Gastrocnemius medialis (tissue), 4 donors: ENCODE measurements around the gene URM1. TPM values are rescaled to one million over a fixed set of nuclear protein-coding genes. Genes with fewer than 3 reads are reported as not detected.

Experiments
- ATAC-seq, 2 donors: fragments of 150-250 bp; one replicate each; pipeline ENCODE4 v1.9.1; 2016
- DNase-seq, 2 donors: peaks; one replicate each; pipeline ENCODE4 v3.0.0-alpha.2; 2019
- H3K27ac ChIP-seq, 4 donors: fragments of 200-600 bp; sonication (generic); 1 replicate in 1 of 4; 2 replicates in 3 of 4; pipeline ENCODE4 v1.5.1; 2016 to 2018; ENCODE audit warnings: mild to moderate bottlenecking in 2 of 4, moderate library complexity in 1 of 4
- H3K27me3 ChIP-seq, 3 donors: fragments of 200-600 bp; sonication (generic) in 2 of 3; 1 replicate in 1 of 3; 2 replicates in 2 of 3; pipeline versions ENCODE4 v1.5.1 to v1.6.0; 2016 to 2019; ENCODE audit warnings: mild to moderate bottlenecking in 1 of 3, moderate library complexity in 1 of 3
- H3K36me3 ChIP-seq, 2 donors: fragments of 200-600 bp; sonication (generic) in 1 of 2; one replicate each; pipeline ENCODE4 v1.5.1; 2017 to 2018
- H3K4me1 ChIP-seq, 2 donors: fragments of 200-600 bp; sonication (generic) in 1 of 2; one replicate each; pipeline ENCODE4 v1.5.1; 2016 to 2017; ENCODE audit warnings: mild to moderate bottlenecking in 2 of 2
- H3K4me3 ChIP-seq, 4 donors: fragments of 200-600 bp; sonication (generic) in 3 of 4; 1 replicate in 1 of 4; 2 replicates in 3 of 4; pipeline ENCODE4 v1.5.1; 2016 to 2019; ENCODE audit warnings: mild to moderate bottlenecking in 2 of 4
- H3K9me3 ChIP-seq, 3 donors: fragments of 200-600 bp; sonication (generic) in 2 of 3; 1 replicate in 1 of 3; 2 replicates in 2 of 3; pipeline ENCODE4 v1.5.1; 2016 to 2019
- CTCF ChIP-seq, 5 experiments: fragments of 450-650 bp in 3 of 5; fragments of 200-600 bp in 2 of 5; sonication (generic) in 2 of 5; IDR thresholded peaks in 4 of 5; conservative IDR thresholded peaks in 1 of 5; 1 replicate in 4 of 5; 2 replicates in 1 of 5; pipeline ENCODE4 v1.5.1; 2016 to 2019; ENCODE audit warnings: antibody characterized with exemption in 5 of 5, mild to moderate bottlenecking in 3 of 5, moderate library complexity in 3 of 5
- POLR2A ChIP-seq, 2 donors: fragments of 450-650 bp; IDR thresholded peaks; one replicate each; pipeline ENCODE4 v1.6.1; 2017; ENCODE audit warnings: antibody characterized with exemption in 2 of 2, mild to moderate bottlenecking in 2 of 2, moderate library complexity in 2 of 2
- in situ Hi-C, 4 donors: fragments of 200-750 bp; cut with MboI; loops; one replicate each; pipeline versions ENCODE4 v1.15.0 to v1.8.0; 2017; ENCODE audit warnings: low sequenced_read_pairs in 4 of 4
- intact Hi-C: fragments of 100-400 bp; cut with DNase I; formaldehyde crosslinking; loops from one replicate; pipeline ENCODE4 v1.15.1; 2023; ENCODE audit warnings: low total_unique reads
- total RNA-seq, 4 donors: library from RNA; depleted of rRNA; stranded (reverse); fragments of >200 nt; gene quantifications; one replicate each; pipeline versions ENCODE4 v1.1.0 to v1.2.3, GENCODE V29; 2016

URM1 gene
- total RNA-seq = 10 to 100 TPM; 24.1 to 34.1 (median 32.9) TPM

GRCh38 chr9:128370752-128371629 lies at the start of gene URM1:
URM1 (plus strand) TSS chr9:128371374; CDS start chr9:128371381, 7 bp downstream.
- Histone ChIP-seq H3K36me3 (no peaks in the 10 kb centered on the region), H3K4me1 (peaks cover 16 to 17% of the 10 kb centered on the region in 2 donors)
- intact Hi-C loops = loop anchor here (1.0 to 5.0 kb wide), 5 partner anchors 9 to 401 kb away; partner anchors contain the start of genes COQ4, GLE1, ODF2 and TRUB2

DNA sequence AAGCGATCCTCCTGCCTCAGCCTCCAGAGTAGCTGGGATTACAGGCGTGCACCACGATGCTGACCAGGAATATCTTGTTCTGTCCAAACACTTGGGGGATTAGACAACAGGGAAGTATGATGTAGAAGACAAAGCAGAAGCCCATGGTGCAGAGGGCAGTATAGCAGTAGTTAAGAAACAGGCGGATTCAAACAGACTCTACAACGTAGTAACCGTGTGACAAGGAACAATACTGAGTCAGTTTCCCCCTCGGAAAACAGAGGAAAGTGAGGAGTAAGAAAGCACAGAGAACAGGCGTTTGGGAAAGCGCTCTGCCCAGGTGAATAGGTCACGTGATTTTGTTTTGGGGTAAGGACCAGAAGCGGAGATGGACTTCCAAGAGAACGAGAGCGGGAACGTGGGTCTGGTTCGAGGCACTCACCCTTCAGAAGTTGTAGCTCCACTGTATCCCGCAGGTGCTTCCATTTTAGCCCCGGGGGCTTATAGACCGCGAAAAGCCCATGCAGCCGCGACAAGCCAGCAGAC lies 49.2 kb upstream of the URM1 start:
- Histone ChIP-seq H3K4me3 (peak overlapping the region; percentile 75 to 97 (median 94)), H3K4me1 (peaks cover 16 to 35% of the 10 kb centered on the region in 2 donors), H3K27me3 (no peaks in the 10 kb centered on the region), H3K36me3 (peaks cover 0 to 49% of the 10 kb centered on the region in 2 donors), H3K9me3 (no peaks in the 10 kb centered on the region), H3K27ac (peak overlapping the region; percentile 83 to 95 (median 92))
- no peak for DNase-seq
- intact Hi-C loops (loop anchor here (1.0 to 2.0 kb wide), 4 partner anchors 18 to 135 kb away; partner anchors contain the start of genes GOLGA2, ODF2, SLC27A4 and SWI5), in situ Hi-C loops (no loop called here)
- TF ChIP-seq POLR2A (IDR thresholded peaks at IDR 0.05) = no peak
- no peak for TF ChIP-seq CTCF (IDR thresholded peaks at IDR 0.05 in 4 of 5, conservative IDR thresholded peaks at IDR 0.05 in 1 of 5)
- ATAC-seq = peak; percentile 23 to 26

More at GRCh38 chr9:128370752-128371629, at the start of gene URM1:
- TF ChIP-seq POLR2A (IDR thresholded peaks at IDR 0.05) = peak; percentile 87 to 93
- TF ChIP-seq CTCF (IDR thresholded peaks at IDR 0.05 in 4 of 5, conservative IDR thresholded peaks at IDR 0.05 in 1 of 5) = no peak
- no peaks in the 10 kb centered on the region for H3K9me3 ChIP-seq
- H3K27me3 ChIP-seq = no peaks in the 10 kb centered on the region
- in situ Hi-C loops = no loop called here
- peak within 1 kb of the TSS; percentile 73 to 87 (median 78) for H3K4me3 ChIP-seq
- peak within 1 kb of the TSS; percentile 85 to 94 (median 92) for H3K27ac ChIP-seq
- peak; percentile 87 to 94 for DNase-seq
- peak; percentile 97 for ATAC-seq

DNA sequence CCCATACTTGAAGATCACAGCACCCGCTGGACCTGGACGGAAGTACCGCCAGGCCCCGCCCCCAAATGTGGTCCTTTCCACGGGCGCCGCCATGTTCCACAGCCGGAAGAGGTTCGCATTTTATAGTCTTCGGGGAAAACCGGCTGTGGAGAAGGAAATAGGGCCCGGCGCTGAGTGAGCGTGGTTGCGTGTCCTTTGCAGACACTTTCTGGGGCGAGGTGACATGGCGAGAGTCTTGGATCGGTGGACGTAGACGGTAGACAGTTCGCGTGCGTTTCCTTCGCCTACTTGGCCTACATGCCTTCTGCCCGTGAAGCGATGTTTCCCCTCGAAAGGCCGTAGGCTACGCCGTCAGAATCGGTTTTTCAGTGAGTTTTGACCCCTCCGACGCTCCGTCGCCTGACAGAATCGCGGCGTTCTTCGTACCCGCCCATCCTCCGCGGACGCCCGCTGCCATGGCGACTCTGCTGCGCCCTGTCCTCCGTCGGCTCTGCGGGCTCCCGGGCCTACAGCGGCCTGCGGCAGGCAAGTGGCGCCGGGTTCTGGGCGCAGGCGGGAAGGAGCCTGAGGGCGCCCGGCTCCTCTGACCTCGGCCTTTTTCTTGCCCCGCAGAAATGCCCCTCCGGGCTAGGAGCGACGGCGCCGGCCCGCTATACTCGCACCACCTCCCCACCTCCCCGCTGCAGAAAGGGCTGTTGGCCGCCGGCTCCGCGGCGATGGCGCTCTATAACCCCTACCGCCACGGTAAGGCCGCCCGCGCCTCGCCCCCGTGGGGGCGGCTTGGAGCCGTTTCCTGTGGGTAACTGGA lies 48.6 kb upstream of the URM1 start, which contains the start of the genes COQ4 and TRUB2:
TSS of gene COQ4 (plus strand) at position 436 of the 808 bp plus-strand sequence. CDS start at position 456, 20 bp downstream.
TSS of gene TRUB2 (minus strand) at position 44 of the 808 bp plus-strand sequence. CDS start at position 5, 39 bp downstream.
- intact Hi-C loops (loop anchor here (1.0 to 2.0 kb wide), 4 partner anchors 18 to 134 kb away; partner anchors contain the start of genes GOLGA2, ODF2, SLC27A4 and SWI5), in situ Hi-C loops (no loop called here)
- peak within 1 kb of the TSS; percentile 83 to 95 (median 92) for H3K27ac ChIP-seq
- ATAC-seq = peak; percentile 99
- H3K9me3 ChIP-seq = no peaks in the 10 kb centered on the region
- H3K4me3 ChIP-seq = peak within 1 kb of the TSS; percentile 75 to 97 (median 94)
- peaks cover 16 to 35% of the 10 kb centered on the region in 2 donors for H3K4me1 ChIP-seq
- TF ChIP-seq POLR2A (IDR thresholded peaks at IDR 0.05) (no peak), CTCF (IDR thresholded peaks at IDR 0.05 in 4 of 5, conservative IDR thresholded peaks at IDR 0.05 in 1 of 5) (peak in 1 of 5 experiments; percentile 18)
- H3K27me3 ChIP-seq = no peaks in the 10 kb centered on the region
- H3K36me3 ChIP-seq = peaks cover 0 to 49% of the 10 kb centered on the region in 2 donors
- peak; percentile 91 to 92 for DNase-seq

- H3K27me3 ChIP-seq = no peaks in the 10 kb centered on the region
- DNase-seq (no peak), ATAC-seq (no peak)
- H3K4me1 ChIP-seq = peaks cover 16 to 35% of the 10 kb centered on the region in 2 donors
- intact Hi-C loops (loop anchor here (2.0 kb wide), 3 partner anchors 46 to 134 kb away; partner anchors contain the start of genes GOLGA2, ODF2, SWI5 and URM1), in situ Hi-C loops (no loop called here)
- H3K9me3 ChIP-seq = no peaks in the 10 kb centered on the region
- TF ChIP-seq POLR2A (IDR thresholded peaks at IDR 0.05) (no peak), CTCF (IDR thresholded peaks at IDR 0.05 in 4 of 5, conservative IDR thresholded peaks at IDR 0.05 in 1 of 5) (no peak)
- peaks cover 0 to 52% of the 10 kb centered on the region in 2 donors for H3K36me3 ChIP-seq
- H3K4me3 ChIP-seq = peak overlapping the region; percentile 75 to 97 (median 94)
- H3K27ac ChIP-seq = peak overlapping the region; percentile 83 to 95 (median 92)
These were observed 47.9 kb upstream of the URM1 start for GRCh38 chr9:128323212-128323730.
